ENCODE data around the gene FAM163A. TPM values are rescaled to one million over a fixed set of nuclear protein-coding genes. Genes with fewer than 3 reads are reported as not detected.
A peak's percentile ranks its signal among the peaks of the same experiment; 100 is the strongest.

The FAM163A gene
- total RNA-seq, 4 donors from 2014 or later, result 0.29 TPM; not detected in 3

DNA sequence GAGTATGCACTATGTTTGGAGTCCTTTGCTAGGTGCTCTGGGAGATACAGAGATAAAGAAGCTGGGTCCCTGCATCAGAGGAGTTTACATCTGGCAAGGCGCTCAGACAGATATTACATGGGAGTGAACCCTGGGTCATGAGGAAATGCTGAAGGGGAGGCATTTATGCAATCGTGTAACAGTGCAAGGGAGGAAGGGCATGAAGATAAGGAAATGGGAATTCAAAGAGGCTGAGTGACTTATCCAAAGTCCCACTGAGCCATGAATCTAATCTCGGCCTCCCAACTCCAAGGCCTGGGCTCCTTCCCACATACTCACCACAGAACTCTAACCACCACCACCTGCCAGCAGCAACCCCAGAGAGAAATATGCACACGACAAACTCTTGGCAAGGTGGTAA lies 51.6 kb downstream of the FAM163A start:
- no peak overlapping the region for H3K27ac ChIP-seq
- H3K4me1 ChIP-seq, result no peaks in the 10 kb centered on the region
- DNase-seq (ENCODE audit: low spot score in 2 of 2), result no peak
- H3K9me3 ChIP-seq, result no peaks in the 10 kb centered on the region
- H3K4me3 ChIP-seq, result no peak overlapping the region
- H3K36me3 ChIP-seq, result no peaks in the 10 kb centered on the region
- TF ChIP-seq, protein P1, sequence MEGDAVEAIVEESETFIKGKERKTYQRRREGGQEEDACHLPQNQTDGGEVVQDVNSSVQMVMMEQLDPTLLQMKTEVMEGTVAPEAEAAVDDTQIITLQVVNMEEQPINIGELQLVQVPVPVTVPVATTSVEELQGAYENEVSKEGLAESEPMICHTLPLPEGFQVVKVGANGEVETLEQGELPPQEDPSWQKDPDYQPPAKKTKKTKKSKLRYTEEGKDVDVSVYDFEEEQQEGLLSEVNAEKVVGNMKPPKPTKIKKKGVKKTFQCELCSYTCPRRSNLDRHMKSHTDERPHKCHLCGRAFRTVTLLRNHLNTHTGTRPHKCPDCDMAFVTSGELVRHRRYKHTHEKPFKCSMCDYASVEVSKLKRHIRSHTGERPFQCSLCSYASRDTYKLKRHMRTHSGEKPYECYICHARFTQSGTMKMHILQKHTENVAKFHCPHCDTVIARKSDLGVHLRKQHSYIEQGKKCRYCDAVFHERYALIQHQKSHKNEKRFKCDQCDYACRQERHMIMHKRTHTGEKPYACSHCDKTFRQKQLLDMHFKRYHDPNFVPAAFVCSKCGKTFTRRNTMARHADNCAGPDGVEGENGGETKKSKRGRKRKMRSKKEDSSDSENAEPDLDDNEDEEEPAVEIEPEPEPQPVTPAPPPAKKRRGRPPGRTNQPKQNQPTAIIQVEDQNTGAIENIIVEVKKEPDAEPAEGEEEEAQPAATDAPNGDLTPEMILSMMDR (IDR thresholded peaks at IDR 0.05), result no peak
- TF ChIP-seq POLR2AphosphoS5 (IDR thresholded peaks at IDR 0.05) (no peak), EP300 (IDR thresholded peaks at IDR 0.05) (no peak), POLR2A (IDR thresholded peaks at IDR 0.05) (no peak)
- 52% methylated on average over 4 of the region's 4 CpGs for WGBS
- H3K27me3 ChIP-seq, result no peaks in the 10 kb centered on the region

DNA sequence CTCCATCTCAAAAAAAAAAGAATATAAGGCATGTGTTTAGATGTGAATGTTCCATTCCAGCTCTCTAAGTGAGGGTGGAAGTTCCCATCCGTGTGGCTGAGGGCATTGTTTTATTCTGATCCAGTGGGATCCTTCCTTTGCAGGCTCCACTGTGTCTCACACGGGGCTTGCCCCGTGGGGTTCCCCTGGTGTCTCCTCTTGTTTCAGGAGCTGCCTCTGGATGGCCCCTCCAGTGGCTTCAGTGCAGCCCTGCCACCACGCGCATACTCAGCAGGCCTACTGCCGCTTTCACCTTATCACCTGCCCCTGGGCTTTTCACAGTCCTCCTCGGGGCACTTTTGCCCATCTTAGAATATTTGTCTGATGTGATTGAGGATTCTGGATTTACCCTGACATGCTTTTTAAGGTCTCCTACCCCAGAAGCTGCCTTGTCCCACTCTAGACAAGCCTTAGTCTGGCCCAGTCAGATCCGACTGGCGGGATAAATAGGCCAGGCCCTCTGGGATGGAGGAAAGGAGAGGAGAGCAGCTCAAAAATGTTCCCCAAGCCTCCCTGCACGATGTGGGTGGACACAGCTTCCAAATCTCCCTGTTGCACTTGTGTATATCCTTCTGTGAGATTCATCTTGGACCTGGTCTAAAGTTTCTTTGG lies 55.2 kb downstream of the FAM163A start:
- 90% methylated on average over 10 of the region's 10 CpGs for WGBS
- no peaks in the 10 kb centered on the region for H3K36me3 ChIP-seq
- H3K27ac ChIP-seq, result no peak overlapping the region
- H3K9me3 ChIP-seq, result no peaks in the 10 kb centered on the region
- TF ChIP-seq, protein P1 (IDR thresholded peaks at IDR 0.05), result no peak
- TF ChIP-seq POLR2A (IDR thresholded peaks at IDR 0.05) (no peak), POLR2AphosphoS5 (IDR thresholded peaks at IDR 0.05) (no peak), EP300 (IDR thresholded peaks at IDR 0.05) (no peak)
- H3K4me1 ChIP-seq, result no peaks in the 10 kb centered on the region
- no peaks in the 10 kb centered on the region for H3K27me3 ChIP-seq
- DNase-seq (ENCODE audit: low spot score in 2 of 2), result peak in 1 of 2 donors; percentile 10
- H3K4me3 ChIP-seq, result no peak overlapping the region

- no peaks in the 10 kb centered on the region for H3K36me3 ChIP-seq
- H3K27ac ChIP-seq, result no peak overlapping the region
- WGBS, result 98% methylated on average over 6 of the region's 6 CpGs
- no peaks in the 10 kb centered on the region for H3K9me3 ChIP-seq
- TF ChIP-seq, protein P1 (IDR thresholded peaks at IDR 0.05), result no peak
- TF ChIP-seq POLR2A (IDR thresholded peaks at IDR 0.05) (no peak), EP300 (IDR thresholded peaks at IDR 0.05) (no peak), POLR2AphosphoS5 (IDR thresholded peaks at IDR 0.05) (no peak)
- no peaks in the 10 kb centered on the region for H3K27me3 ChIP-seq
- no peak overlapping the region for H3K4me3 ChIP-seq
- no peak for DNase-seq (ENCODE audit: low spot score in 2 of 2)
- H3K4me1 ChIP-seq, result no peaks in the 10 kb centered on the region
Measured at GRCh38 chr1:179798864-179799516, 55.9 kb downstream of the FAM163A start.

GRCh38 chr1:179800481-179800880 lies 57.4 kb downstream of the FAM163A start:
- no peaks in the 10 kb centered on the region for H3K9me3 ChIP-seq
- peak in 1 of 2 donors; percentile 29 for DNase-seq (ENCODE audit: low spot score in 2 of 2)
- TF ChIP-seq, protein P1 (IDR thresholded peaks at IDR 0.05), result no peak
- no peak for TF ChIP-seq POLR2A (IDR thresholded peaks at IDR 0.05)
- no peak for TF ChIP-seq EP300 (IDR thresholded peaks at IDR 0.05)
- no peak for TF ChIP-seq POLR2AphosphoS5 (IDR thresholded peaks at IDR 0.05)
- H3K27me3 ChIP-seq, result no peaks in the 10 kb centered on the region
- no peak overlapping the region for H3K4me3 ChIP-seq
- H3K27ac ChIP-seq, result no peak overlapping the region
- H3K4me1 ChIP-seq, result no peaks in the 10 kb centered on the region
- no peaks in the 10 kb centered on the region for H3K36me3 ChIP-seq
- WGBS, result 82% methylated on average over 4 of the region's 4 CpGs

GRCh38 chr1:179803104-179803503 lies 60.0 kb downstream of the FAM163A start:
- Histone ChIP-seq H3K4me1 (no peaks in the 10 kb centered on the region), H3K27me3 (no peaks in the 10 kb centered on the region), H3K4me3 (no peak overlapping the region), H3K9me3 (no peaks in the 10 kb centered on the region), H3K27ac (no peak overlapping the region), H3K36me3 (no peaks in the 10 kb centered on the region)
- TF ChIP-seq POLR2A (IDR thresholded peaks at IDR 0.05), result no peak
- TF ChIP-seq, protein P1 (IDR thresholded peaks at IDR 0.05), result no peak
- TF ChIP-seq EP300 (IDR thresholded peaks at IDR 0.05), result no peak
- TF ChIP-seq POLR2AphosphoS5 (IDR thresholded peaks at IDR 0.05), result no peak
- WGBS, result 70% methylated on average over 6 of the region's 6 CpGs
- no peak for DNase-seq (ENCODE audit: low spot score in 2 of 2)

Measured in suprapubic skin (tissue), 4 donors.